GM21390 (cell line): ENCODE results near the gene ZBTB21.

Experiments
- ATAC-seq: cut with Tn5 transposase; IDR thresholded peaks from one replicate; pipeline ENCODE4 v1.9.1; 2021; ENCODE audit not compliant: unreplicated experiment

The ZBTB21 gene

GRCh38 chr21:42009831-42010506, at the start of gene ZBTB21:
TSS of gene ZBTB21 (minus strand) at chr21:42010360. CDS start at chr21:41994095, 16,265 bp downstream.
- peak; percentile 64 for ATAC-seq

- no peak for ATAC-seq
These were observed 49.6 kb upstream of the ZBTB21 start for GRCh38 chr21:42059721-42060120.

GRCh38 chr21:42059141-42059540, 49.0 kb upstream of the ZBTB21 start:
- ATAC-seq = no peak

GRCh38 chr21:42058631-42059111, 48.5 kb upstream of the ZBTB21 start:
- ATAC-seq = no peak

GRCh38 chr21:42057851-42058437, 47.8 kb upstream of the ZBTB21 start:
- no peak for ATAC-seq

- no peak for ATAC-seq
These were observed 47.0 kb upstream of the ZBTB21 start for GRCh38 chr21:42056996-42057689.

- no peak for ATAC-seq
These were observed 46.3 kb upstream of the ZBTB21 start for GRCh38 chr21:42056468-42056867.

- no peak for ATAC-seq
These were observed 45.3 kb upstream of the ZBTB21 start for GRCh38 chr21:42055425-42055824.

- ATAC-seq = no peak
These were observed 41.6 kb upstream of the ZBTB21 start for GRCh38 chr21:42051788-42052187.

- no peak for ATAC-seq
These were observed 39.6 kb upstream of the ZBTB21 start for GRCh38 chr21:42049578-42050430.

GRCh38 chr21:42048870-42049577, 38.9 kb upstream of the ZBTB21 start:
- ATAC-seq = no peak

GRCh38 chr21:42047821-42048613, 37.9 kb upstream of the ZBTB21 start:
- ATAC-seq = no peak

- no peak for ATAC-seq
These were observed 34.8 kb upstream of the ZBTB21 start for GRCh38 chr21:42044871-42045495.

- ATAC-seq = no peak
These were observed 33.8 kb upstream of the ZBTB21 start for GRCh38 chr21:42043961-42044360.

GRCh38 chr21:42043201-42043895, 33.2 kb upstream of the ZBTB21 start:
- ATAC-seq = no peak

- ATAC-seq = no peak
These were observed 32.5 kb upstream of the ZBTB21 start for GRCh38 chr21:42042651-42043050.

- no peak for ATAC-seq
These were observed 31.6 kb upstream of the ZBTB21 start for GRCh38 chr21:42041711-42042110.

- no peak for ATAC-seq
These were observed 31.1 kb upstream of the ZBTB21 start for GRCh38 chr21:42041246-42041645.
